Measurements from ENCODE around the gene PSMD12.

GRCh38 chr17:67359960-67360791 is 6.2 kb downstream of the PSMD12 start:
- TF ChIP-seq SIN3A (IDR thresholded peaks at IDR 0.05; ENCODE audit: borderline replicate concordance, insufficient read depth, low read length) (no peak), POLR2AphosphoS5 (IDR thresholded peaks at IDR 0.05; ENCODE audit: low read depth, low read length) (no peak)

Data from PFSK-1 (cell line).